ENCODE results near the gene GPC6.

The GPC6 gene

GRCh38 chr13:93963266-93964145 lies 736.9 kb downstream of the GPC6 start:
- no peaks in the 10 kb centered on the region for H3K36me3 ChIP-seq (ENCODE audit: low read length)
- H3K4me2 ChIP-seq (ENCODE audit: low read depth, low read length, poor library complexity, severe bottlenecking) = no peak overlapping the region
- H3K4me3 ChIP-seq (ENCODE audit: insufficient read depth, low read length, poor library complexity, severe bottlenecking) = no peak overlapping the region
- no peaks in the 10 kb centered on the region for H3K79me2 ChIP-seq (ENCODE audit: insufficient read depth, low read length)
- TF ChIP-seq CTCF (IDR thresholded peaks at IDR 0.05; ENCODE audit: insufficient read depth, low read length, poor library complexity, severe bottlenecking) = no peak
- no peaks in the 10 kb centered on the region for H3F3A ChIP-seq (ENCODE audit: insufficient read depth)
- no peaks in the 10 kb centered on the region for H4K20me1 ChIP-seq (ENCODE audit: low read depth, low read length)
- H3K9me2 ChIP-seq (replicated peaks; ENCODE audit: insufficient read depth, low read length) = no peaks in the 10 kb centered on the region
- no peak overlapping the region for H3K27ac ChIP-seq (ENCODE audit: low read depth, low read length)
- no peak overlapping the region for H3K9ac ChIP-seq (ENCODE audit: low read length)
- no peaks in the 10 kb centered on the region for H3K27me3 ChIP-seq (ENCODE audit: low read length)
- H3K9me3 ChIP-seq (ENCODE audit: insufficient read depth, low read length) = no peaks in the 10 kb centered on the region
- H2AFZ ChIP-seq (ENCODE audit: low read depth, low read length, severe bottlenecking) = no peak overlapping the region

GRCh38 chr13:93964146-93964512 lies 737.5 kb downstream of the GPC6 start:
- Histone ChIP-seq H3K4me2 (ENCODE audit: low read depth, low read length, poor library complexity, severe bottlenecking) (no peak overlapping the region), H3F3A (ENCODE audit: insufficient read depth) (no peaks in the 10 kb centered on the region), H3K9me3 (ENCODE audit: insufficient read depth, low read length) (no peaks in the 10 kb centered on the region), H2AFZ (ENCODE audit: low read depth, low read length, severe bottlenecking) (no peak overlapping the region), H3K27ac (ENCODE audit: low read depth, low read length) (no peak overlapping the region), H3K9ac (ENCODE audit: low read length) (no peak overlapping the region), H3K4me3 (ENCODE audit: insufficient read depth, low read length, poor library complexity, severe bottlenecking) (no peak overlapping the region), H3K27me3 (ENCODE audit: low read length) (no peaks in the 10 kb centered on the region), H3K36me3 (ENCODE audit: low read length) (no peaks in the 10 kb centered on the region), H4K20me1 (ENCODE audit: low read depth, low read length) (no peaks in the 10 kb centered on the region), H3K79me2 (ENCODE audit: insufficient read depth, low read length) (no peaks in the 10 kb centered on the region), H3K9me2 (replicated peaks; ENCODE audit: insufficient read depth, low read length) (no peaks in the 10 kb centered on the region)
- no peak for TF ChIP-seq EZH2phosphoT487 (conservative IDR thresholded peaks at IDR 0.05; ENCODE audit: low read length)
- no peak for TF ChIP-seq CTCF (IDR thresholded peaks at IDR 0.05; ENCODE audit: insufficient read depth, low read length, poor library complexity, severe bottlenecking)

- no peaks in the 10 kb centered on the region for H4K20me1 ChIP-seq (ENCODE audit: low read depth, low read length)
- H3K27me3 ChIP-seq (ENCODE audit: low read length) = no peaks in the 10 kb centered on the region
- no peak for TF ChIP-seq CTCF (IDR thresholded peaks at IDR 0.05; ENCODE audit: insufficient read depth, low read length, poor library complexity, severe bottlenecking)
- no peak for TF ChIP-seq EZH2phosphoT487 (conservative IDR thresholded peaks at IDR 0.05; ENCODE audit: low read length)
- H3K4me2 ChIP-seq (ENCODE audit: low read depth, low read length, poor library complexity, severe bottlenecking) = no peak overlapping the region
- no peak overlapping the region for H2AFZ ChIP-seq (ENCODE audit: low read depth, low read length, severe bottlenecking)
- no peak overlapping the region for H3K4me3 ChIP-seq (ENCODE audit: insufficient read depth, low read length, poor library complexity, severe bottlenecking)
- H3K36me3 ChIP-seq (ENCODE audit: low read length) = no peaks in the 10 kb centered on the region
- no peaks in the 10 kb centered on the region for H3K9me3 ChIP-seq (ENCODE audit: insufficient read depth, low read length)
- no peak overlapping the region for H3K27ac ChIP-seq (ENCODE audit: low read depth, low read length)
- no peaks in the 10 kb centered on the region for H3K9me2 ChIP-seq (replicated peaks; ENCODE audit: insufficient read depth, low read length)
- H3K79me2 ChIP-seq (ENCODE audit: insufficient read depth, low read length) = no peaks in the 10 kb centered on the region
- H3F3A ChIP-seq (ENCODE audit: insufficient read depth) = no peaks in the 10 kb centered on the region
- H3K9ac ChIP-seq (ENCODE audit: low read length) = no peak overlapping the region
Measured at GRCh38 chr13:93965587-93965986, 739.0 kb downstream of the GPC6 start.
